ENCODE data around the gene WWOX. TPM values are rescaled to one million over a fixed set of nuclear protein-coding genes. Genes with fewer than 3 reads are reported as not detected.

Gene WWOX
- total RNA-seq, 2 donors from 2014 or later, result 30.0 to 35.4 TPM

DNA sequence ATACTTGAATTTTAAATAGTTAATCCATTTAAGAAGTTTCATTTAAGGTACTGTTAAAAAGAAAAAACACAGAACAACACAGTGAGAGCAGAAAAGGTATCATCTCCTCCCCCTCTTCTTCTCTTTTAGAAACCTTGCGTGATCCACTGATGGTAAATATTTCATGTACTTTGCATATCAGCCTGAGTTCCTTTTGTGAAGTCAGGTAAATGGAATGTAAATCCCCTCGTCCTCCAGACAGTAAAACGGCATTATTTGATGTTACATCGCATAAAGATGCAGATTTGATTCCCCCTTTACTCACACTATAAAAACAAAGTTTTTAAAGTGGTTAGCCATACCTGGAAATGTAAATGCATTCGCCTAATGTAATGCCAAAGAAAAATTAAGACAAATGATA, 234.4 kb downstream of the WWOX start:
- Histone ChIP-seq H3K4me3 (ENCODE audit: low read length) (no peak overlapping the region), H3K4me1 (ENCODE audit: control insufficient read depth, insufficient read depth, low read length) (no peaks in the 10 kb centered on the region), H3K9me3 (ENCODE audit: control insufficient read depth, low read length) (peaks cover 8% of the 10 kb centered on the region), H3K27me3 (ENCODE audit: control insufficient read depth, insufficient read depth, low read length, poor library complexity, severe bottlenecking) (no peaks in the 10 kb centered on the region), H3K27ac (ENCODE audit: low read depth, low read length) (no peak overlapping the region), H3K36me3 (ENCODE audit: control insufficient read depth, insufficient read depth, low read length) (peaks cover 13% of the 10 kb centered on the region), H3K9ac (ENCODE audit: extremely low read depth, low read length, poor library complexity, severe bottlenecking) (no peak overlapping the region)
- Mint-ChIP-seq H3K36me3 (ENCODE audit: low read depth) (peaks cover 2% of the 10 kb centered on the region), H3K9me3 (no peaks in the 10 kb centered on the region), H3K4me1 (peaks cover 16% of the 10 kb centered on the region), H3K27me3 (ENCODE audit: insufficient read depth) (no peaks in the 10 kb centered on the region), H3K4me3 (no peak overlapping the region), H3K27ac (peak overlapping the region; percentile 86)
- DNase-seq, result no peak
- WGBS, 2 experiments (ENCODE audit: insufficient coverage in 1 of 2, insufficient read length in 1 of 2), result 66 to 75% methylated on average over 2 to 5 of the region's 5 CpGs
- no peak for TF ChIP-seq CTCF (conservative IDR thresholded peaks at IDR 0.05)

GRCh38 chr16:78340590-78340989, 241.1 kb downstream of the WWOX start:
- Mint-ChIP-seq H3K4me1 (peaks cover 5% of the 10 kb centered on the region), H3K9me3 (peaks cover 20% of the 10 kb centered on the region), H3K27ac (no peak overlapping the region), H3K27me3 (ENCODE audit: insufficient read depth) (no peaks in the 10 kb centered on the region), H3K36me3 (ENCODE audit: low read depth) (peaks cover 4% of the 10 kb centered on the region), H3K4me3 (no peak overlapping the region)
- 100% methylated on average over 1 of the region's 1 CpG for WGBS, 2 experiments (ENCODE audit: insufficient coverage in 1 of 2, insufficient read length in 1 of 2)
- no peak for TF ChIP-seq CTCF (conservative IDR thresholded peaks at IDR 0.05)
- Histone ChIP-seq H3K27ac (ENCODE audit: low read depth, low read length) (no peak overlapping the region), H3K36me3 (ENCODE audit: control insufficient read depth, insufficient read depth, low read length) (peaks cover under 1% of the 10 kb centered on the region), H3K4me1 (ENCODE audit: control insufficient read depth, insufficient read depth, low read length) (no peaks in the 10 kb centered on the region), H3K9ac (ENCODE audit: extremely low read depth, low read length, poor library complexity, severe bottlenecking) (no peak overlapping the region), H3K4me3 (ENCODE audit: low read length) (no peak overlapping the region), H3K27me3 (ENCODE audit: control insufficient read depth, insufficient read depth, low read length, poor library complexity, severe bottlenecking) (no peaks in the 10 kb centered on the region), H3K9me3 (ENCODE audit: control insufficient read depth, low read length) (peaks cover 17% of the 10 kb centered on the region)
- no peak for DNase-seq

DNA sequence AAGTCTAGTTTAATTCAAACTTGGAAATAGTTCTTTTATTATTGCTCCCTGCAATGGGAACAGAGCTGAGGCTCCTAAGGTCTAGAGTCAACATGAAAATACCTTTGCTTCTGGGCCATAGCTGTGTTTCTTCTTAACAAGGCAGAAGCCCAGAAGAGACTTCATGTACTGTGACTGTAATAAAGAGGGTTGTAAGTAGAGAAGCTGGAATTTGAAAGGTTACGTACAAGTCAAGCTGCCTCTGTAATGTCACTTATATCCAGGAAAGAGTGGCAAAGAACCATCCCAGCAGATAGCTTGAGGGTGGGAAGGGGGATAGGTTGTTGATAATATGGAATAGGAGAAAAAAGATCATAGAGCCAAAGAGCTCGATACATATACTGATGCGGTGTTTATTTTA, 248.6 kb downstream of the WWOX start:
- Mint-ChIP-seq H3K4me1 (peaks cover 16% of the 10 kb centered on the region), H3K27ac (no peak overlapping the region), H3K36me3 (ENCODE audit: low read depth) (no peaks in the 10 kb centered on the region), H3K27me3 (ENCODE audit: insufficient read depth) (peaks cover 4% of the 10 kb centered on the region), H3K4me3 (no peak overlapping the region), H3K9me3 (no peaks in the 10 kb centered on the region)
- H3K9ac ChIP-seq (ENCODE audit: extremely low read depth, low read length, poor library complexity, severe bottlenecking), result no peak overlapping the region
- no peaks in the 10 kb centered on the region for H3K27me3 ChIP-seq (ENCODE audit: control insufficient read depth, insufficient read depth, low read length, poor library complexity, severe bottlenecking)
- H3K36me3 ChIP-seq (ENCODE audit: control insufficient read depth, insufficient read depth, low read length), result no peaks in the 10 kb centered on the region
- no peak overlapping the region for H3K4me3 ChIP-seq (ENCODE audit: low read length)
- H3K4me1 ChIP-seq (ENCODE audit: control insufficient read depth, insufficient read depth, low read length), result no peaks in the 10 kb centered on the region
- DNase-seq, result no peak
- no peak for TF ChIP-seq CTCF (conservative IDR thresholded peaks at IDR 0.05)
- H3K27ac ChIP-seq (ENCODE audit: low read depth, low read length), result no peak overlapping the region
- WGBS, 2 experiments (ENCODE audit: insufficient coverage in 1 of 2, insufficient read length in 1 of 2), result 100% methylated on average over 3 of the region's 3 CpGs; no CpG with 5 or more reads in 1 of the 2 experiments
- H3K9me3 ChIP-seq (ENCODE audit: control insufficient read depth, low read length), result peaks cover 5% of the 10 kb centered on the region

All from endodermal cell (in vitro differentiated cells).